Measurements from ENCODE around the gene GCFC2.

Gene GCFC2

DNA sequence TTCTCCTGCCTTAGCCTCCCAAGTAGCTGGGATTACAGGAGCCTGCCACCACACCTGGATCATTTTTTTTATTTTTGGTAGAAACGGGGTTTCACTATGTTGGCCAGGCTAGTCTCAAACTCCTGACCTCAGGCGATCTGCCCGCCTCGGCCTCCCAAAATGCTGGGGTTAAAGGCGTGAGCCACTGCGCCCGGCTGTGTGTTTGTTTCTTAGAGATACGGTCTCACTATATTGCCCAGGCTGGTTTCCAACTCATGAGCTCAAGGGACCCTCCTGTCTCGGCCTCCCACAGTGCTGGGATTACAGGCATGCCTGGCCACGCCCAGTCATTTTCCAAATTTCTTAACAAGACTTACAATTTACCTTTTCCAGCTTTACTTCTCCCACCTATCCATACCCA, 65.1 kb downstream of the GCFC2 start:
- no CpG with 5 or more reads among the region's 10 CpGs for whole genome bisulfite sequencing, 2 donors (ENCODE audit: extremely low coverage in 2 of 2, insufficient read length in 2 of 2, insufficient replicate concordance in 1 of 2)
- Histone ChIP-seq H3K27me3 (ENCODE audit: control insufficient read depth in 3 of 3, insufficient read depth in 3 of 3, low read depth in 1 of 3, low read length in 3 of 3) (no peaks in the 10 kb centered on the region), H3K4me3 (ENCODE audit: low read length in 2 of 2) (no peak overlapping the region)

DNA sequence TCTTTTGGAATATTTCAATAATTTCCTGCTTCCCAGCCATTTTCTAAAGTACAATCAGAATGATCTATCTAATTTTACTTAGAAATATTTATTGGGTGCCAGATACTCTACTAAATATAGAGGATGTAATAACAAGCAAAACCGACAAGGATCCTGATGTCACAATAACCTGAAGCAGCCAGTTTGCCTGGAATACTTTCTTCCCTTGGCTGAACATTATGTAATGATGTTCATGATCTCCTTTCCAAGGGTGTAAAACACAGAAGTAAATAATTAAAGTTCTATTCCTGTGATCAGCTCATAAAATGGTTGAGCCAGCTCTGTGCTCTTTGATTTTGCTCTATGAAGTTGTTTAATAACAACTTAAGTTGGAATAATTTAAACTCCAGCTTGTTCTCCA, 66.7 kb downstream of the GCFC2 start:
- DNase-seq (ENCODE audit: low spot score) = no peak
- Histone ChIP-seq H3K27me3 (ENCODE audit: control insufficient read depth in 3 of 3, insufficient read depth in 3 of 3, low read depth in 1 of 3, low read length in 3 of 3) (no peaks in the 10 kb centered on the region), H3K27ac (replicated peaks; ENCODE audit: low read length) (no peak overlapping the region), H2AK5ac (ENCODE audit: low read depth, low read length) (no peak overlapping the region), H2AFZ (ENCODE audit: low read length) (no peak overlapping the region), H2BK120ac (ENCODE audit: low read depth, low read length) (no peak overlapping the region), H2BK5ac (ENCODE audit: low read length) (no peak overlapping the region), H3K9ac (ENCODE audit: low read depth, low read length, poor library complexity) (no peak overlapping the region), H3K4me3 (ENCODE audit: low read length in 2 of 2) (no peak overlapping the region), H4K91ac (ENCODE audit: low read depth, low read length, poor library complexity) (no peak overlapping the region), H3K36me3 (replicated peaks in 1 of 2; ENCODE audit: control insufficient read depth in 2 of 2, insufficient read depth in 2 of 2, low read length in 2 of 2) (peaks cover 0 to 12% of the 10 kb centered on the region in 2 donors), H3K9me3 (replicated peaks in 1 of 2; ENCODE audit: control insufficient read depth in 2 of 2, insufficient read depth in 1 of 2, low read depth in 1 of 2, low read length in 2 of 2) (no peaks in the 10 kb centered on the region), H2BK12ac (ENCODE audit: low read length) (no peak overlapping the region), H4K8ac (ENCODE audit: low read depth, low read length) (no peak overlapping the region), H2BK15ac (ENCODE audit: low read length) (no peak overlapping the region), H3K14ac (ENCODE audit: low read length) (no peak overlapping the region), H3K4ac (ENCODE audit: low read length) (no peak overlapping the region), H3K79me1 (ENCODE audit: low read depth, low read length) (no peaks in the 10 kb centered on the region), H3K18ac (ENCODE audit: low read length) (no peak overlapping the region), H3K4me1 (ENCODE audit: control insufficient read depth in 2 of 2, insufficient read depth in 1 of 2, low read depth in 1 of 2, low read length in 2 of 2) (peaks cover 0 to 1% of the 10 kb centered on the region in 2 donors), H3K4me2 (ENCODE audit: insufficient read depth, low read length, poor library complexity, severe bottlenecking) (no peak overlapping the region), H3K23ac (ENCODE audit: low read depth, low read length, poor library complexity) (no peak overlapping the region)
- no CpG with 5 or more reads among the region's 1 CpG for WGBS, 2 donors (ENCODE audit: extremely low coverage in 2 of 2, insufficient read length in 2 of 2, insufficient replicate concordance in 1 of 2)

More for the DNA sequence above, 65.1 kb downstream of the GCFC2 start:
- Histone ChIP-seq H2BK120ac (ENCODE audit: low read depth, low read length) (no peak overlapping the region), H2AK5ac (ENCODE audit: low read depth, low read length) (no peak overlapping the region), H2AFZ (ENCODE audit: low read length) (peak overlapping the region; percentile 91), H2BK12ac (ENCODE audit: low read length) (no peak overlapping the region), H3K18ac (ENCODE audit: low read length) (no peak overlapping the region), H3K4ac (ENCODE audit: low read length) (no peak overlapping the region), H4K91ac (ENCODE audit: low read depth, low read length, poor library complexity) (no peak overlapping the region), H3K9ac (ENCODE audit: low read depth, low read length, poor library complexity) (no peak overlapping the region), H4K8ac (ENCODE audit: low read depth, low read length) (no peak overlapping the region), H3K4me2 (ENCODE audit: insufficient read depth, low read length, poor library complexity, severe bottlenecking) (no peak overlapping the region), H2BK5ac (ENCODE audit: low read length) (no peak overlapping the region), H2BK15ac (ENCODE audit: low read length) (no peak overlapping the region), H3K9me3 (replicated peaks in 1 of 2; ENCODE audit: control insufficient read depth in 2 of 2, insufficient read depth in 1 of 2, low read depth in 1 of 2, low read length in 2 of 2) (no peaks in the 10 kb centered on the region), H3K79me1 (ENCODE audit: low read depth, low read length) (no peaks in the 10 kb centered on the region), H3K14ac (ENCODE audit: low read length) (no peak overlapping the region), H3K36me3 (replicated peaks in 1 of 2; ENCODE audit: control insufficient read depth in 2 of 2, insufficient read depth in 2 of 2, low read length in 2 of 2) (peaks cover 3 to 28% of the 10 kb centered on the region in 2 donors), H3K27ac (replicated peaks; ENCODE audit: low read length) (no peak overlapping the region), H3K23ac (ENCODE audit: low read depth, low read length, poor library complexity) (no peak overlapping the region), H3K4me1 (ENCODE audit: control insufficient read depth in 2 of 2, insufficient read depth in 1 of 2, low read depth in 1 of 2, low read length in 2 of 2) (peaks cover 0 to 1% of the 10 kb centered on the region in 2 donors)
- DNase-seq (ENCODE audit: low spot score) = no peak

DNA sequence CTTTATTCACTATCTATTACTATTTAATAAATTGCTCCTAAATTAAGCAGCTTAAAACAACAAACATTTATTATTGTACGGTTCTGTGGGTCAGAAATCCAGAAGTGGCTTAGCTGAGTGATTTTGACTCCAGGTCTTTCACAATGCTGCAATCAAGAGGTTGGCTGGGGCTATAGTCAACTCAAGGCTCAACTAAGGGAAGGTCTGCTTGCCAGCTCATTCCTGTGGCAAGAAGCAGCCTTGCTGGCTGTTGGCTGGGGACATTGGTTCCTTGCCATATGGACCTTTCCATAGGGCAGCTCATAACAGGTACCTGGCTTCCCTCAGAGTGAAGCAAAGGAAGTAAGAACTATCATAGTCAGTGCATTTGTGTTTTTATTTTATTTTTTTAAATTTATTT, 69.1 kb downstream of the GCFC2 start:
- Histone ChIP-seq H2BK12ac (ENCODE audit: low read length) (no peak overlapping the region), H3K23ac (ENCODE audit: low read depth, low read length, poor library complexity) (no peak overlapping the region), H3K14ac (ENCODE audit: low read length) (no peak overlapping the region), H3K4me1 (ENCODE audit: control insufficient read depth in 2 of 2, insufficient read depth in 1 of 2, low read depth in 1 of 2, low read length in 2 of 2) (peaks cover 0 to 3% of the 10 kb centered on the region in 2 donors), H2AFZ (ENCODE audit: low read length) (no peak overlapping the region), H3K9ac (ENCODE audit: low read depth, low read length, poor library complexity) (no peak overlapping the region), H3K27me3 (ENCODE audit: control insufficient read depth in 3 of 3, insufficient read depth in 3 of 3, low read depth in 1 of 3, low read length in 3 of 3) (no peaks in the 10 kb centered on the region), H3K9me3 (replicated peaks in 1 of 2; ENCODE audit: control insufficient read depth in 2 of 2, insufficient read depth in 1 of 2, low read depth in 1 of 2, low read length in 2 of 2) (no peaks in the 10 kb centered on the region), H2AK5ac (ENCODE audit: low read depth, low read length) (no peak overlapping the region), H3K27ac (replicated peaks; ENCODE audit: low read length) (no peak overlapping the region), H3K18ac (ENCODE audit: low read length) (no peak overlapping the region), H2BK5ac (ENCODE audit: low read length) (no peak overlapping the region), H4K91ac (ENCODE audit: low read depth, low read length, poor library complexity) (no peak overlapping the region), H3K36me3 (replicated peaks in 1 of 2; ENCODE audit: control insufficient read depth in 2 of 2, insufficient read depth in 2 of 2, low read length in 2 of 2) (no peaks in the 10 kb centered on the region), H3K4me3 (ENCODE audit: low read length in 2 of 2) (no peak overlapping the region), H3K4me2 (ENCODE audit: insufficient read depth, low read length, poor library complexity, severe bottlenecking) (no peak overlapping the region), H3K4ac (ENCODE audit: low read length) (no peak overlapping the region), H2BK15ac (ENCODE audit: low read length) (no peak overlapping the region), H2BK120ac (ENCODE audit: low read depth, low read length) (no peak overlapping the region), H4K8ac (ENCODE audit: low read depth, low read length) (no peak overlapping the region), H3K79me1 (ENCODE audit: low read depth, low read length) (no peaks in the 10 kb centered on the region)
- WGBS, 2 donors (ENCODE audit: extremely low coverage in 2 of 2, insufficient read length in 2 of 2, insufficient replicate concordance in 1 of 2) = no CpG with 5 or more reads among the region's 1 CpG
- DNase-seq (ENCODE audit: low spot score) = no peak

DNA sequence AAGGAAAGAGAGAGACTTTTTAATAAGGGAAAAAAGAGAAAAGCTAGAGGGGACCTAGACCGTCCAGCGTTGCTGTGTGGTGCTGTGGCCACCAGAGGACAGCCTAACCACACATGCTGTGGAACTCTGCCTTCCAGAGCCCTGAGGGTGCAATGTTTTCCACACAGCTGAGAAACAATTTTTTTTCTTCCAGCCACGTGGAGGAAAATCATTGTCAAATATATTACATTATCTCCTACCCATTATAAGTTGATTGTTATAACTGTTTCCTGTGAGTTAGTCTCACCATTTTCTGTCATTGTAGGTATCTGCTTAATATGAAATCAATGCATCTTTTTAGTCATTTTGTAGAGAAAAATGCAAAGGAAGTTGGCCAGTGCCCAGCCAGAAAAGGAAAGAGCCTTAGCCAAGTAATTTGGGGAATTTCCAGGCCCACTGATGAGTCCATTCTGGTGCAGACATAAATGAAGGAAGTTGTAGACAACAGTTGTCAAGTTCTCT, 70.0 kb downstream of the GCFC2 start:
- H3K36me3 ChIP-seq (replicated peaks in 1 of 2; ENCODE audit: control insufficient read depth in 2 of 2, insufficient read depth in 2 of 2, low read length in 2 of 2) = no peaks in the 10 kb centered on the region
- H3K23ac ChIP-seq (ENCODE audit: low read depth, low read length, poor library complexity) = no peak overlapping the region
- no peak overlapping the region for H3K9ac ChIP-seq (ENCODE audit: low read depth, low read length, poor library complexity)
- no peak overlapping the region for H4K91ac ChIP-seq (ENCODE audit: low read depth, low read length, poor library complexity)
- H3K27ac ChIP-seq (replicated peaks; ENCODE audit: low read length) = no peak overlapping the region
- peak; percentile 24 for DNase-seq (ENCODE audit: low spot score)
- no peak overlapping the region for H2BK12ac ChIP-seq (ENCODE audit: low read length)
- no peaks in the 10 kb centered on the region for H3K9me3 ChIP-seq (replicated peaks in 1 of 2; ENCODE audit: control insufficient read depth in 2 of 2, insufficient read depth in 1 of 2, low read depth in 1 of 2, low read length in 2 of 2)
- no peak overlapping the region for H3K4ac ChIP-seq (ENCODE audit: low read length)
- no peak overlapping the region for H2BK15ac ChIP-seq (ENCODE audit: low read length)
- no peak overlapping the region for H3K4me2 ChIP-seq (ENCODE audit: insufficient read depth, low read length, poor library complexity, severe bottlenecking)
- no peak overlapping the region for H2BK5ac ChIP-seq (ENCODE audit: low read length)
- no peak overlapping the region for H3K18ac ChIP-seq (ENCODE audit: low read length)
- no peaks in the 10 kb centered on the region for H3K79me1 ChIP-seq (ENCODE audit: low read depth, low read length)
- H2AFZ ChIP-seq (ENCODE audit: low read length) = peak overlapping the region; percentile 66
- WGBS, 2 donors (ENCODE audit: extremely low coverage in 2 of 2, insufficient read length in 2 of 2, insufficient replicate concordance in 1 of 2) = no CpG with 5 or more reads among the region's 3 CpGs
- peaks cover 0 to 2% of the 10 kb centered on the region in 2 donors for H3K4me1 ChIP-seq (ENCODE audit: control insufficient read depth in 2 of 2, insufficient read depth in 1 of 2, low read depth in 1 of 2, low read length in 2 of 2)
- no peaks in the 10 kb centered on the region for H3K27me3 ChIP-seq (ENCODE audit: control insufficient read depth in 3 of 3, insufficient read depth in 3 of 3, low read depth in 1 of 3, low read length in 3 of 3)
- no peak overlapping the region for H3K4me3 ChIP-seq (ENCODE audit: low read length in 2 of 2)
- no peak overlapping the region for H2BK120ac ChIP-seq (ENCODE audit: low read depth, low read length)
- H4K8ac ChIP-seq (ENCODE audit: low read depth, low read length) = no peak overlapping the region
- no peak overlapping the region for H3K14ac ChIP-seq (ENCODE audit: low read length)
- H2AK5ac ChIP-seq (ENCODE audit: low read depth, low read length) = no peak overlapping the region

Measured in neuronal stem cell (in vitro differentiated cells).